Pancreas (tissue), 10 donors: ENCODE measurements around the gene SLC7A9. TPM values are rescaled to one million over a fixed set of nuclear protein-coding genes. Genes with fewer than 3 reads are reported as not detected.
"Not testable (repeated sequence)": the region's sequence is repeated elsewhere in the genome, so short reads cannot be mapped to it uniquely, and the experiment has no call there.

ENCODE experiments used
- ATAC-seq, 4 donors: fragments of 200-7000 bp; cut with Tn5 transposase; one replicate each; pipeline versions ENCODE4 v1.8.0 to v1.9.1; 2020; ENCODE audit warnings: mild to moderate bottlenecking in 4 of 4, moderate library complexity in 4 of 4
- DNase-seq, 6 donors: peaks; one replicate each; pipeline ENCODE4 v3.0.0-alpha.2; 2020
- FAIRE-seq: peaks from 2 replicates; lab custom pipeline; 2012; peaks lifted over from hg19 to GRCh38; lab: Jason Lieb, UNC
- H3K27ac ChIP-seq, 4 donors: fragments of 200-600 bp; sonication (generic); 1 replicate in 3 of 4; 2 replicates in 1 of 4; pipeline versions ENCODE4 v1.5.0 to v1.8.0; 2020
- H3K27me3 ChIP-seq, 4 donors: fragments of 200-600 bp; one replicate each; pipeline ENCODE4 v1.8.0; 2021
- H3K36me3 ChIP-seq, 3 donors: fragments of 200-600 bp; sonication (generic) in 1 of 3; one replicate each; pipeline versions ENCODE4 v1.5.0 to v1.8.0; 2020 to 2021
- H3K4me1 ChIP-seq, 3 donors: fragments of 200-600 bp; one replicate each; pipeline ENCODE4 v1.8.0; 2021
- H3K4me3 ChIP-seq, 4 donors: fragments of 200-600 bp; sonication (generic) in 2 of 4; one replicate each; pipeline versions ENCODE4 v1.5.0 to v1.8.0; 2020 to 2021
- H3K9me3 ChIP-seq, 4 donors: fragments of 200-600 bp; one replicate each; pipeline ENCODE4 v1.8.0; 2021
- WGBS, 2 donors: extraction: QIAGEN DNeasy Blood & Tissue Kit; methylation state at CpG; one replicate each; pipeline ENCODE4 v1.1.7; 2013; 5-methylcytosine and 5-hydroxymethylcytosine counted together
- intact Hi-C, 3 donors: fragments of 100-400 bp; cut with DNase I; formaldehyde crosslinking; loops; one replicate each; pipeline versions ENCODE4 v1.11.1 to v1.14.2; 2022
- polyA plus RNA-seq, 2 donors: library from polyadenylated mRNA; stranded (reverse); fragments of 200-250 nt; gene quantifications; one replicate each; pipeline ENCODE4 v1.2.3, GENCODE V29; 2013
- total RNA-seq, 6 donors: library from RNA; stranded (reverse); fragmentation: NEBNext Ultra II Directional in 4 of 6; extraction: Animal tissue kit (Norgen Biotek cat#: 25700) in 4 of 6; gene quantifications; one replicate each; pipeline versions ENCODE4 v1.2.1 to v1.2.4, GENCODE V29; 2021 to 2023
- TF ChIP-seq, protein P1 (sequence below), 4 donors: fragments of 200-600 bp; sonication (generic) in 3 of 4; IDR thresholded peaks; one replicate each; pipeline versions ENCODE4 v1.5.0 to v1.8.0; 2021; ENCODE audit warnings: antibody characterized with exemption in 4 of 4
- donor health status: healthy with polysubstance abuse.
- donor health status: DM: no; HTN: no; CAD: no; lungs with moderate emphysema.
- donor health status: DM: no; HTN: no; CAD: no.
- donor health status: control.
- donor health status: control.
- donor health status: Bipolar disorder and iron deficiency.
- donor health status: DM: yes; HTN: yes; CAD: no.
- donor health status: DM: no; HTN: no; CAD: no.
- donor health status: DM: no; HTN: no; CAD: no.
- donor health status: DM: yes; HTN: yes; CAD: no.

Gene SLC7A9
- total and polyA plus RNA-seq, 8 donors = 0.08 to 1.1 (median 0.28) TPM; not detected in 3

DNA sequence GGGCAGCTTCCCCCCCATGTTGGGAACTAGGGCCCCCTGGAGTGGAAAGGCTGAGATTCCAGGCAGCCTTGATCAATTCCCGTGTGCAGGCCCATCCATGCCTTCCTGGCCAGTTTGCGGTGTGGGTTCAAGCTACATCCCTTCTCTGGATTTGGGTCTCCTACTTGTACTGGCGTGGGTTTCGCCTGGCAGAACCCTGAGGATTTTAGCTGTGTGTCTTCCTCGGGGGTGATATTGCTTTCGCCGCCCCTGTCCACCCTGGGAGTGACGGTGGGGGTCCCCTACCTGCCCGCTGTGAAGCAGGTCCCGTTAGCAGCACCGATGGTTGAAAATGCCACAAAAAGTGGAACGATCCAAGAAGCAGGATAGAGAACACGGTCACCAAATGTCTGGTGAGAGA is 11.4 kb downstream of the SLC7A9 start:
- intact Hi-C loops = no loop called here
- Histone ChIP-seq H3K36me3 (no peaks in the 10 kb centered on the region), H3K9me3 (no peaks in the 10 kb centered on the region), H3K27ac (no peak overlapping the region), H3K4me3 (no peak overlapping the region), H3K27me3 (no peaks in the 10 kb centered on the region), H3K4me1 (no peaks in the 10 kb centered on the region)
- DNase-seq (no peak), ATAC-seq (no peak), FAIRE-seq (no peak)
- TF ChIP-seq, protein P1, sequence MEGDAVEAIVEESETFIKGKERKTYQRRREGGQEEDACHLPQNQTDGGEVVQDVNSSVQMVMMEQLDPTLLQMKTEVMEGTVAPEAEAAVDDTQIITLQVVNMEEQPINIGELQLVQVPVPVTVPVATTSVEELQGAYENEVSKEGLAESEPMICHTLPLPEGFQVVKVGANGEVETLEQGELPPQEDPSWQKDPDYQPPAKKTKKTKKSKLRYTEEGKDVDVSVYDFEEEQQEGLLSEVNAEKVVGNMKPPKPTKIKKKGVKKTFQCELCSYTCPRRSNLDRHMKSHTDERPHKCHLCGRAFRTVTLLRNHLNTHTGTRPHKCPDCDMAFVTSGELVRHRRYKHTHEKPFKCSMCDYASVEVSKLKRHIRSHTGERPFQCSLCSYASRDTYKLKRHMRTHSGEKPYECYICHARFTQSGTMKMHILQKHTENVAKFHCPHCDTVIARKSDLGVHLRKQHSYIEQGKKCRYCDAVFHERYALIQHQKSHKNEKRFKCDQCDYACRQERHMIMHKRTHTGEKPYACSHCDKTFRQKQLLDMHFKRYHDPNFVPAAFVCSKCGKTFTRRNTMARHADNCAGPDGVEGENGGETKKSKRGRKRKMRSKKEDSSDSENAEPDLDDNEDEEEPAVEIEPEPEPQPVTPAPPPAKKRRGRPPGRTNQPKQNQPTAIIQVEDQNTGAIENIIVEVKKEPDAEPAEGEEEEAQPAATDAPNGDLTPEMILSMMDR (IDR thresholded peaks at IDR 0.05) = no peak
- 74 to 82% methylated on average over 13 of the region's 13 CpGs for WGBS, 2 donors

GRCh38 chr19:32857584-32857983 is 12.0 kb downstream of the SLC7A9 start:
- Histone ChIP-seq H3K4me1 (no peaks in the 10 kb centered on the region), H3K27ac (no peak overlapping the region), H3K9me3 (no peaks in the 10 kb centered on the region), H3K4me3 (no peak overlapping the region), H3K27me3 (no peaks in the 10 kb centered on the region), H3K36me3 (no peaks in the 10 kb centered on the region)
- DNase-seq = no peak
- ATAC-seq = no peak
- FAIRE-seq = no peak
- 83 to 91% methylated on average over 5 of the region's 5 CpGs for WGBS, 2 donors
- TF ChIP-seq, protein P1 (IDR thresholded peaks at IDR 0.05) = no peak
- intact Hi-C loops = no loop called here

DNA sequence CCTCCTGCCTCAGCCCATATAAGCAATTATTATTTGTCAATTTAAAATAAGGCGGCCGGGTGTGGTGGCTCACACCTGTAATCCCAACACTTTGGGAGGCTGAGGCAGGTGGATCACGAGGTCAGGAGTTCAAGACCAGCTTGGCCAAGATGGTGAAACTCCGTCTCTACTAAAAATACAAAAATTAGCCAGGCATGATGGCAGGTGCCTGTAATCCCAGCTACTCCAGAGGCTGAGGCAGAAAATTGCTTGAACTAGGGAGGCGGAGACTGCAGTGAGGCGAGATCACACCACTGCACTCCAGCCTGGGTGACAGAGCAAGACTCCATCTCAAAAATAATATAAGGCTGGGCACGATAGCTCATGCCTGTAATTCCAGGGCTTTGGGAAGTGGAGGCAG is 12.7 kb downstream of the SLC7A9 start:
- 89 to 94% methylated on average over 7 of the region's 7 CpGs for WGBS, 2 donors
- H3K36me3 ChIP-seq, H3K27ac ChIP-seq, ATAC-seq, FAIRE-seq, H3K4me3 ChIP-seq, H3K27me3 ChIP-seq, intact Hi-C loops, H3K4me1 ChIP-seq, H3K9me3 ChIP-seq: not testable (repeated sequence)
- peak in 1 of 6 donors; percentile 7 for DNase-seq

DNA sequence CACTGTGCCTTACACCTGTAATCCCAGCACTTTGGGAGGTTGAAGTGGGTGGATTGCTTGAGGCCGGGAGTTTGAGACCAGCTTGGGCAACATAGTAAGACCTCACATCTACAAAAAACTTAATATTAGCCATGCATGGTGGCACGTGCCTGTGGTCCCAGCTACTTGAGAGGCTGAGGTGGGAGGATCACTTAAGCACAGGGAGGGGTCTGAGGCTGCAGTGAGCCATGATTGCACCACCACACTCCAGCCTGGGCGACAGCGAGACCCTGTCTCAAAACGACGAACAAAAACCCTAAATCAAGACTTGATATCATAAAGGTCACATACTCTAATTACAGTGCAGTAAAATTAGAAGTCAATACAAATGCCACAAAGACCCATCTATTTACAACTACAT is 17.4 kb downstream of the SLC7A9 start:
- H3K4me3 ChIP-seq = no peak overlapping the region
- H3K36me3 ChIP-seq = no peaks in the 10 kb centered on the region
- H3K4me1 ChIP-seq = no peaks in the 10 kb centered on the region
- H3K27me3 ChIP-seq = no peaks in the 10 kb centered on the region
- ATAC-seq (no peak), DNase-seq (peak in 1 of 6 donors; percentile 11), FAIRE-seq (no peak)
- WGBS, 2 donors = 85 to 94% methylated on average over 6 of the region's 6 CpGs
- no peaks in the 10 kb centered on the region for H3K9me3 ChIP-seq
- TF ChIP-seq, protein P1 (IDR thresholded peaks at IDR 0.05) = no peak
- H3K27ac ChIP-seq = no peak overlapping the region
- intact Hi-C loops = no loop called here

- DNase-seq, H3K27ac ChIP-seq, H3K36me3 ChIP-seq, H3K9me3 ChIP-seq, H3K27me3 ChIP-seq, H3K4me3 ChIP-seq, FAIRE-seq, ATAC-seq, H3K4me1 ChIP-seq, intact Hi-C loops: not testable (repeated sequence)
- WGBS, 2 donors = 0% methylated on average over 1 of the region's 2 CpGs; no CpG with 5 or more reads in 1 of the 2 donors
These were observed 21.5 kb downstream of the SLC7A9 start for GRCh38 chr19:32848035-32848434.

DNA sequence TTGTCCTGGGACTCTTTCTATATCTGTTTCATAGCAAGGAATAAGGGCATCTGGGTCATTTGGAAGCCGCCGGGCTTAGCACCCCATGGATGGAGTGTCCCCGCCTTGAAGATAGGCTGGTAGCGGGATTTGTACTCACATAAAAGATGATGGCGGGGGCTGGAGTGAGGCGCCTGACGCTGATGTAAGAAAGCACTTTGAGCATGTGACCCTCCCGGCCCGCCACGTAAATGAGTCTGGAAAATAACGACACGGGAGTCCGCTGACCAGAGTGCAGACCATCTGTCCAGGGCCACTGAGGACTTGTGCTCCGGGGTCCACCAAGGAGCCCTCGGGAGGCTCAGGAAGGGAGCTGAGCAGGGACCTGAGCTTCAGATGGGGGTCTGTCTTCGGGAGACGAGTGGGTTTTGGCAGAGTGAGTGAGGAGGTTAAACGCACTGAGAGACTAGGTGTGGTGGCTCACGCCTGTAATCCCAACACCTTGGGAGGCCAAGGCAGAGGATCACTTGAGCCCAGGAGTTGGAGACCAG is 25.8 kb downstream of the SLC7A9 start:
- TF ChIP-seq, protein P1 (IDR thresholded peaks at IDR 0.05) = no peak
- ATAC-seq (no peak), DNase-seq (no peak), FAIRE-seq (no peak)
- Histone ChIP-seq H3K4me1 (no peaks in the 10 kb centered on the region), H3K9me3 (no peaks in the 10 kb centered on the region), H3K4me3 (no peak overlapping the region), H3K27me3 (no peaks in the 10 kb centered on the region), H3K27ac (no peak overlapping the region), H3K36me3 (no peaks in the 10 kb centered on the region)
- WGBS, 2 donors = 89 to 94% methylated on average over 19 of the region's 19 CpGs
- intact Hi-C loops = no loop called here
